Body of pancreas (tissue), 4 donors: ENCODE results near the gene KLRD1.

ENCODE experiments used
- POLR2A ChIP-seq, 3 donors: fragments of 450-650 bp; IDR thresholded peaks; one replicate each; pipeline ENCODE4 v1.6.1; 2016; ENCODE audit warnings: antibody characterized with exemption in 3 of 3, mild to moderate bottlenecking in 2 of 3
- TF ChIP-seq, protein P1 (sequence below), 7 experiments: fragments of 450-650 bp in 4 of 7; fragments of 200-600 bp in 3 of 7; sonication (generic) in 3 of 7; IDR thresholded peaks; one replicate each; pipeline ENCODE4 v1.5.1; 2016 to 2019; ENCODE audit warnings: antibody characterized with exemption in 7 of 7

- TF ChIP-seq, protein P1, sequence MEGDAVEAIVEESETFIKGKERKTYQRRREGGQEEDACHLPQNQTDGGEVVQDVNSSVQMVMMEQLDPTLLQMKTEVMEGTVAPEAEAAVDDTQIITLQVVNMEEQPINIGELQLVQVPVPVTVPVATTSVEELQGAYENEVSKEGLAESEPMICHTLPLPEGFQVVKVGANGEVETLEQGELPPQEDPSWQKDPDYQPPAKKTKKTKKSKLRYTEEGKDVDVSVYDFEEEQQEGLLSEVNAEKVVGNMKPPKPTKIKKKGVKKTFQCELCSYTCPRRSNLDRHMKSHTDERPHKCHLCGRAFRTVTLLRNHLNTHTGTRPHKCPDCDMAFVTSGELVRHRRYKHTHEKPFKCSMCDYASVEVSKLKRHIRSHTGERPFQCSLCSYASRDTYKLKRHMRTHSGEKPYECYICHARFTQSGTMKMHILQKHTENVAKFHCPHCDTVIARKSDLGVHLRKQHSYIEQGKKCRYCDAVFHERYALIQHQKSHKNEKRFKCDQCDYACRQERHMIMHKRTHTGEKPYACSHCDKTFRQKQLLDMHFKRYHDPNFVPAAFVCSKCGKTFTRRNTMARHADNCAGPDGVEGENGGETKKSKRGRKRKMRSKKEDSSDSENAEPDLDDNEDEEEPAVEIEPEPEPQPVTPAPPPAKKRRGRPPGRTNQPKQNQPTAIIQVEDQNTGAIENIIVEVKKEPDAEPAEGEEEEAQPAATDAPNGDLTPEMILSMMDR (IDR thresholded peaks at IDR 0.05) = no peak
- TF ChIP-seq POLR2A (IDR thresholded peaks at IDR 0.05) = no peak
Observed at GRCh38 chr12:10279937-10280336, 27.7 kb upstream of the KLRD1 start.
